Lower leg skin (tissue), 4 donors: Measurements from ENCODE around the gene MTMR12. TPM values are rescaled to one million over a fixed set of nuclear protein-coding genes. Genes with fewer than 3 reads are reported as not detected.

Experiments used
- DNase-seq, 2 donors: peaks; one replicate each; pipeline ENCODE4 v3.0.0-alpha.2; 2019; ENCODE audit warnings: low spot score in 2 of 2
- H3K4me3 ChIP-seq: fragments of 200-600 bp; sonication (generic); 2 replicates; pipeline ENCODE4 v1.5.1; 2017; ENCODE audit warnings: mild to moderate bottlenecking, low read depth; ENCODE audit not compliant: poor library complexity, severe bottlenecking
- CTCF ChIP-seq, 3 donors: fragments of 450-650 bp; IDR thresholded peaks; one replicate each; pipeline ENCODE4 v1.5.1; 2016; ENCODE audit warnings: antibody characterized with exemption in 3 of 3, mild to moderate bottlenecking in 3 of 3, moderate library complexity in 2 of 3
- POLR2A ChIP-seq, 2 donors: fragments of 450-650 bp; IDR thresholded peaks; one replicate each; pipeline ENCODE4 v1.6.1; 2016 to 2017; ENCODE audit warnings: antibody characterized with exemption in 2 of 2, mild to moderate bottlenecking in 1 of 2, moderate library complexity in 1 of 2
- WGBS, 2 donors: methylation state at CpG; one replicate each; pipeline ENCODE4 v1.1.5; 2018; 5-methylcytosine and 5-hydroxymethylcytosine counted together
- intact Hi-C: fragments of 100-400 bp; cut with DNase I; formaldehyde crosslinking; loops from one replicate; pipeline ENCODE4 v1.15.0; 2023; ENCODE audit warnings: low total_unique reads
- total RNA-seq, 4 donors: library from RNA; depleted of rRNA; stranded (reverse); fragments of >200 nt; gene quantifications; one replicate each; pipeline ENCODE4 v1.1.0, GENCODE V29; 2016

Gene MTMR12
- total RNA-seq, 4 donors from 2014 or later = 23.1 to 36.2 (median 33.4) TPM

GRCh38 chr5:32265902-32266301, 46.8 kb downstream of the MTMR12 start:
- intact Hi-C loops = no loop called here
- H3K4me3 ChIP-seq = no peak overlapping the region
- 93 to 95% methylated on average over 6 of the region's 6 CpGs for WGBS, 2 donors
- no peak for TF ChIP-seq POLR2A (IDR thresholded peaks at IDR 0.05)
- TF ChIP-seq CTCF (IDR thresholded peaks at IDR 0.05) = no peak
- DNase-seq = no peak

- 65 to 66% methylated on average over 4 of the region's 4 CpGs for WGBS, 2 donors
- TF ChIP-seq CTCF (IDR thresholded peaks at IDR 0.05) (no peak), POLR2A (IDR thresholded peaks at IDR 0.05) (no peak)
- no peak overlapping the region for H3K4me3 ChIP-seq
- no peak for DNase-seq
- intact Hi-C loops = no loop called here
These were observed 47.7 kb downstream of the MTMR12 start for GRCh38 chr5:32264957-32265572.

GRCh38 chr5:32263684-32264083, 49.1 kb downstream of the MTMR12 start:
- WGBS, 2 donors = 80 to 81% methylated on average over 4 of the region's 4 CpGs
- DNase-seq = no peak
- no peak overlapping the region for H3K4me3 ChIP-seq
- no peak for TF ChIP-seq CTCF (IDR thresholded peaks at IDR 0.05)
- no peak for TF ChIP-seq POLR2A (IDR thresholded peaks at IDR 0.05)
- intact Hi-C loops = no loop called here

GRCh38 chr5:32261198-32261597, 51.5 kb downstream of the MTMR12 start:
- TF ChIP-seq POLR2A (IDR thresholded peaks at IDR 0.05) (no peak), CTCF (IDR thresholded peaks at IDR 0.05) (no peak)
- intact Hi-C loops = no loop called here
- H3K4me3 ChIP-seq = no peak overlapping the region
- WGBS, 2 donors = 49 to 55% methylated on average over 2 of the region's 2 CpGs
- no peak for DNase-seq

GRCh38 chr5:32259033-32259432, 53.7 kb downstream of the MTMR12 start:
- TF ChIP-seq CTCF (IDR thresholded peaks at IDR 0.05) = no peak
- no peak for TF ChIP-seq POLR2A (IDR thresholded peaks at IDR 0.05)
- H3K4me3 ChIP-seq = no peak overlapping the region
- no peak for DNase-seq
- intact Hi-C loops = no loop called here
- 80 to 96% methylated on average over 1 of the region's 1 CpG for WGBS, 2 donors

GRCh38 chr5:32258424-32258823, 54.3 kb downstream of the MTMR12 start:
- H3K4me3 ChIP-seq = no peak overlapping the region
- WGBS, 2 donors = 86 to 87% methylated on average over 3 of the region's 3 CpGs
- no peak for TF ChIP-seq POLR2A (IDR thresholded peaks at IDR 0.05)
- TF ChIP-seq CTCF (IDR thresholded peaks at IDR 0.05) = no peak
- intact Hi-C loops = no loop called here
- DNase-seq = no peak
